ENCODE data around the gene INPP5A.
"Not testable (repeated sequence)": the region's sequence is repeated elsewhere in the genome, so short reads cannot be mapped to it uniquely, and the experiment has no call there.

INPP5A gene

GRCh38 chr10:132675031-132675740 lies 137.6 kb downstream of the INPP5A start:
- DNase-seq (ENCODE audit: low read depth in 2 of 2) = no peak

GRCh38 chr10:132676193-132676891 lies 138.8 kb downstream of the INPP5A start:
- no peak for DNase-seq (ENCODE audit: low read depth in 2 of 2)

- no peak for DNase-seq (ENCODE audit: low read depth in 2 of 2)
Measured at GRCh38 chr10:132677096-132677472, 139.5 kb downstream of the INPP5A start.

GRCh38 chr10:132677473-132678227 lies 140.1 kb downstream of the INPP5A start:
- DNase-seq (ENCODE audit: low read depth in 2 of 2) = no peak

- DNase-seq (ENCODE audit: low read depth in 2 of 2) = no peak
Measured at GRCh38 chr10:132678436-132679216, 141.0 kb downstream of the INPP5A start.

- DNase-seq (ENCODE audit: low read depth in 2 of 2) = no peak
Measured at GRCh38 chr10:132679217-132679595, 141.6 kb downstream of the INPP5A start.

GRCh38 chr10:132679640-132680039 lies 142.1 kb downstream of the INPP5A start:
- no peak for DNase-seq (ENCODE audit: low read depth in 2 of 2)

GRCh38 chr10:132680741-132681140 lies 143.2 kb downstream of the INPP5A start:
- DNase-seq (ENCODE audit: low read depth in 2 of 2) = not testable (repeated sequence)

- DNase-seq (ENCODE audit: low read depth in 2 of 2) = no peak
Measured at GRCh38 chr10:132681858-132682755, 144.5 kb downstream of the INPP5A start.

- DNase-seq (ENCODE audit: low read depth in 2 of 2) = peak; percentile 9 to 34
Measured at GRCh38 chr10:132684164-132684891, 146.7 kb downstream of the INPP5A start.

- DNase-seq (ENCODE audit: low read depth in 2 of 2) = peak in 1 of 2 donors; percentile 5
Measured at GRCh38 chr10:132685101-132685891, 147.7 kb downstream of the INPP5A start.

GRCh38 chr10:132685921-132686680 lies 148.5 kb downstream of the INPP5A start:
- DNase-seq (ENCODE audit: low read depth in 2 of 2) = no peak

GRCh38 chr10:132687181-132687892 lies 149.8 kb downstream of the INPP5A start:
- DNase-seq (ENCODE audit: low read depth in 2 of 2) = no peak

GRCh38 chr10:132687893-132688579 lies 150.4 kb downstream of the INPP5A start:
- DNase-seq (ENCODE audit: low read depth in 2 of 2) = no peak

GRCh38 chr10:132688580-132689420 lies 151.2 kb downstream of the INPP5A start:
- no peak for DNase-seq (ENCODE audit: low read depth in 2 of 2)

GRCh38 chr10:132689721-132690360 lies 152.3 kb downstream of the INPP5A start:
- DNase-seq (ENCODE audit: low read depth in 2 of 2) = no peak
